ENCODE results near the gene TEX28.
"Not testable (repeated sequence)": the region's sequence is repeated elsewhere in the genome, so short reads cannot be mapped to it uniquely, and the experiment has no call there.

Gene TEX28

DNA sequence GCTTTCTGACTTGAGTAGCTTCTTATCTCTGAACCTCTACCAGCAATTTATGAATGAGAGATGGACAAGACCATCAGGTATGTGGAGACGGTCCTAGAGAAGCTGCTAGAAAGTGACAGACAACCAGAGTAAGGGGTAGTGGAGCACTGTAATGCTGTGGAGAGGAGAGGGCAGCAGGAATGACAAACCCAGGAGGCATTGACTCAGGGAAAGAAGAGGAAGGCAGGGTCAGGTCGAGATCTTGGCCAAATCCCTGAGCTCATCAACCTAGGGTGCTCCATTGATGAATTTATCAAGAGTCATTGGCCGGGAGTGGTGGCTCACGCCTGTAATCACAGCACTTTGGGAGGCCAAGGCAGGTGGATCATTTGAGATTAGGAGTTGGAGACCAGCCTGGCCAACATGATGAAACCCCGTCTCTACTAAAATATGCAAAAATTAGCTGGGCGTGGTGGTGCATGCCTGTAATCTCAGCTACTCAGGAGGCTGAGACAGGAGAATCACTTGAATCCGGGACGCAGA, 54.9 kb downstream of the TEX28 start:
- not testable (repeated sequence) for DNase-seq

DNA sequence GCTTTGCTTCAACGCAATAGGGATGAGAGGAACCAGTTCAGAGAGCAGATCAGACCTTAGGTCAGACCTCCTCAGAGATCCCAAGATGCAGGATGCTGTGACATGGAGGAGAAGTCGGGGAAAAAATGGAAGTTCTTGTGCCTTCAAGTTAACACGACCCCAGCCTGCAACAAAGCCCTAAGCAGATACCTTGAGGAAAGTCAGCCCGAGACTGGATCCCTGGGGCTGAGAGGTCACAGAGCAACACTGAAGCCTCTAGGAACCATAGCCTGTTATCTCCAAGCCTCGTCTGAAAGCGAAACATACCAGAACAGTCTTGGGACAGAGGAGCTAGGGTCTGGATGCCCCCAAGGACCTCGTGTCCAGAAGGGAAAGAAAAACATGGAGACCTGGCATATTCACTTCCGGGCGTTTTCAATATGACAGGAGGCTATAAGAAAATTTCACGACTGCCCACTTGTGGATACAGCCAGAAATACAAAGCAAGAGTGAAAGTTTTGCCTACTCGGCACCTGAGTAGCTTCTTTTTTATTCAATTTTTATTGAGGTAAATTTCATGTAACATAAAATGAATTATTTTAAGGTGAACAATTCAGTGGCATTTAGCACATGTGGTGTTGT, 55.9 kb downstream of the TEX28 start:
- not testable (repeated sequence) for DNase-seq

DNA sequence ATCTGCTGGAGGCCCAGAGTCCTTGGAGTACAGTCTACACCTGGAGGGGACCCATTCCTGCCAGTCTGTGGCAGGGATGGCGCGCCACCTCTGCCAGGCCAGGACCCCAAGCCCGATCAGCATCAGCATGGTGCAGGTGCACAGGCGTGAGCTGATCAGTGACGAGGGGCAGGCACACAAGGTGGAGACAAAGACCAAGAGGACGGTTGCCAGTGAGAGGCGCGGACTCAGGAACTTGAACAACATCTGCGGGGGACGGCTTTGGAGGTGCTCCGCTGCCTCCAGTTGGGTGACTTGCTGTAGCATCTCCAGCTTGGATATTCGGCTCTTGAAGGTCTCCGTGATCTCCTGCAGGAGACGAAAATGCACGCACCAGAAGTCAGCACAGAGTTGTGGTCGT, 61.3 kb downstream of the TEX28 start:
- not testable (repeated sequence) for DNase-seq

DNA sequence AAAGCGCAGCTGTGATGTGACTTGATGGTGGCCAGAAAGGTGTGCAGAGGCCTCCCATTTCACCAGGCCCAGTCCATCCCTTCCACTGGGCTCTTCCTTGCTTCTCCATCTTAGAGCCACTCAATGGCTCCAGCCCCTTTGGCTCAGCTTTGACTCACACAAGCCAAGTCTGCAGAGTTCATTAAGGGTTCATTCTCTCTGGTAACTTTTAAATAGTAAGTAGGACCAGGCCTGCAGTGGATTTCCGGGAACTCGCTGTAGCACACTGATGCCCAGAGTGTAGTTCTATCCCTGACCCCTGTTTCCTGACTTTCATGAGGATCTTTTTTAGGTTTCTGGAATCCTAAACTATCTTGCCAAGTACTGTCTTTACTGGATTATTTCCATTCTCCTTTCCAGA, 63.5 kb downstream of the TEX28 start:
- DNase-seq = not testable (repeated sequence)

DNA sequence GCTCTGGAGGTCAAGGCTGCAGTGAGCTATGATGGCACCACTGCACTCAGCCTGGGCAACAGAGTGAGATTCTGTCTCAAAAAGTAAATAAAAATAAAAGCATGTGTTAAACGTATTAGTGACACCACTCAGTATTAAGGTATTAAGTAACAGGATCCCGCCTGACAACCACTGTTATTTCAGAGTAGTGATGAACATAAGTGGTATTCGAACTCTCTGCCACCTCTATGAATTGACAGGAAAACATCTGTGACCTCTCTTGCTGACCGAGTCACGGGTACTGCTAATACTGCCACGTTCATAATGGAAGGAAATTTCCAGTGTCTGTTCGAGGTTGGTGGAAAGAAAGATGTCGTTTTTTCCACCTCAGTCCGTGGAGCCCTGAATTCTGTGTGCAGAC, 68.2 kb downstream of the TEX28 start:
- DNase-seq = not testable (repeated sequence)

DNA sequence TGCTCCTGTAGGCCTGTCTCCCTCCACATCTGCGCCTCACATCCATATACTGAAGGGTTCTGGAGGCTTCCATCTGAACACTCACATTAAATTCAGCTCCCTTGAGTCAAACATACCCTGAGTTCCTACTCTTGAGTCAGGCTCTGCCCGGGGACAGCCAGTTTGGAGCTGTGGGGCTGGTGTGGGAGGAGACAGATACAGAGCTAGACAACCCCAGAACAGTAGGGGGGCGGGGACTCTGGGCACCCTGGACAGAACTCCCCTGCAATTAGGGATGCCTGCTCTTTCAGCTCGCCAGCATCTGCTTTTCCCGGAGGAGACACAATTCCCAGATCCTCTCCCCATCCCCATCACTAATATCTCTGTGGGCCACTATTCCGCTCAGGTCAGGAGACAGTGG, 69.6 kb downstream of the TEX28 start:
- DNase-seq = not testable (repeated sequence)

Data from stimulated activated CD4-positive, alpha-beta T cell treated with anti-CD3 and anti-CD28 coated beads, Interleukin-1b, Interleukin-23, amount 100 ng/mL, for 48 hours (primary cell).